ENCODE data around the gene COG5. TPM values are rescaled to one million over a fixed set of nuclear protein-coding genes. Genes with fewer than 3 reads are reported as not detected.

COG5 gene
- total RNA-seq, 3 donors from 2014 or later = 35.2 to 61.2 (median 38.0) TPM

DNA sequence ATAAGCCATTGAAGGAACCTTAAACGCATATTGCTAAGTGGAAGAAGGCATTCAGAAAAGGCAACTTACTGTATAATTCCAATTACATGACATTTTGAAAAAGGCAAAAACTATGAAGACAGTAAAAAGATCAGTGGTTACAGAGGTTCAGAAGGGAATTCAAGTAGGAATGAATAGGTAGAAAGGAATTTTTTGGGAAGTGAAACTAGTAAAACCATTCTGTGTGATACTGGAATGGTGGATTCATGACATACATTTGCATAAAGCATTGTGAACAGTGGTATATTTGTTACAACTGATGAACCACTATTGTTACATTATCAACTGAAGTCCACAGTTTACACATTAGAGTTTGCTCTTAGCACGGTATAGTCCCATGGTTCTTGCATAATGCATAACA lies 208.1 kb downstream of the COG5 start:
- intact Hi-C loops (cut with DNase I; ENCODE audit: low total_unique reads) = no loop called here
- Histone ChIP-seq H3K9me3 (peaks cover 0 to 8% of the 10 kb centered on the region in 2 donors), H3K4me1 (no peaks in the 10 kb centered on the region), H3K36me3 (peaks cover 4% of the 10 kb centered on the region), H3K27ac (no peak overlapping the region), H3K27me3 (no peaks in the 10 kb centered on the region), H3K4me3 (no peak overlapping the region)
- no peak for TF ChIP-seq POLR2AphosphoS5 (IDR thresholded peaks at IDR 0.05)
- TF ChIP-seq, protein P1, sequence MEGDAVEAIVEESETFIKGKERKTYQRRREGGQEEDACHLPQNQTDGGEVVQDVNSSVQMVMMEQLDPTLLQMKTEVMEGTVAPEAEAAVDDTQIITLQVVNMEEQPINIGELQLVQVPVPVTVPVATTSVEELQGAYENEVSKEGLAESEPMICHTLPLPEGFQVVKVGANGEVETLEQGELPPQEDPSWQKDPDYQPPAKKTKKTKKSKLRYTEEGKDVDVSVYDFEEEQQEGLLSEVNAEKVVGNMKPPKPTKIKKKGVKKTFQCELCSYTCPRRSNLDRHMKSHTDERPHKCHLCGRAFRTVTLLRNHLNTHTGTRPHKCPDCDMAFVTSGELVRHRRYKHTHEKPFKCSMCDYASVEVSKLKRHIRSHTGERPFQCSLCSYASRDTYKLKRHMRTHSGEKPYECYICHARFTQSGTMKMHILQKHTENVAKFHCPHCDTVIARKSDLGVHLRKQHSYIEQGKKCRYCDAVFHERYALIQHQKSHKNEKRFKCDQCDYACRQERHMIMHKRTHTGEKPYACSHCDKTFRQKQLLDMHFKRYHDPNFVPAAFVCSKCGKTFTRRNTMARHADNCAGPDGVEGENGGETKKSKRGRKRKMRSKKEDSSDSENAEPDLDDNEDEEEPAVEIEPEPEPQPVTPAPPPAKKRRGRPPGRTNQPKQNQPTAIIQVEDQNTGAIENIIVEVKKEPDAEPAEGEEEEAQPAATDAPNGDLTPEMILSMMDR (IDR thresholded peaks at IDR 0.05) = no peak
- no peak for TF ChIP-seq POLR2A (IDR thresholded peaks at IDR 0.05)
- DNase-seq (ENCODE audit: low spot score in 2 of 2) = no peak

DNA sequence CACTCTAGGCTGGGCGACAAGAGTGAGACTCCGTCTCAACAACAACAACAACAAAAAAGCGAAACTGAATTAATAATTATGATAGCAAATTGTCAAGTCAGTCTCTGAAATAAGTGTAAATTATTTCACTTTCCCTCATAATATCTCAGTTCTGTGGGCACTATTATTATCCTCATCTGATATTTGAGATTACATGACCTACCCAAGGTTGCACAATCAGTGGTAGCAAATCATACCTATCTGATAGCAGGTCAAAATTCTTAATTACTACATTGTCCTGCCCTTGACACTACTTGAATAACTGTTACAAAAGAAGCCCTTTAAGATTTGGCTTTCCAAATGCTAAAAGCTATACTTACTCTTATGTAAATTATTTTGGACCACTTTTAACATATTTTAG lies 209.1 kb downstream of the COG5 start:
- no peaks in the 10 kb centered on the region for H3K9me3 ChIP-seq
- no peaks in the 10 kb centered on the region for H3K4me1 ChIP-seq
- TF ChIP-seq POLR2AphosphoS5 (IDR thresholded peaks at IDR 0.05) (no peak), POLR2A (IDR thresholded peaks at IDR 0.05) (no peak)
- TF ChIP-seq, protein P1 (IDR thresholded peaks at IDR 0.05) = no peak
- no peak overlapping the region for H3K4me3 ChIP-seq
- no peak for DNase-seq (ENCODE audit: low spot score in 2 of 2)
- H3K36me3 ChIP-seq = no peaks in the 10 kb centered on the region
- H3K27me3 ChIP-seq = no peaks in the 10 kb centered on the region
- H3K27ac ChIP-seq = no peak overlapping the region
- intact Hi-C loops (cut with DNase I; ENCODE audit: low total_unique reads) = no loop called here

DNA sequence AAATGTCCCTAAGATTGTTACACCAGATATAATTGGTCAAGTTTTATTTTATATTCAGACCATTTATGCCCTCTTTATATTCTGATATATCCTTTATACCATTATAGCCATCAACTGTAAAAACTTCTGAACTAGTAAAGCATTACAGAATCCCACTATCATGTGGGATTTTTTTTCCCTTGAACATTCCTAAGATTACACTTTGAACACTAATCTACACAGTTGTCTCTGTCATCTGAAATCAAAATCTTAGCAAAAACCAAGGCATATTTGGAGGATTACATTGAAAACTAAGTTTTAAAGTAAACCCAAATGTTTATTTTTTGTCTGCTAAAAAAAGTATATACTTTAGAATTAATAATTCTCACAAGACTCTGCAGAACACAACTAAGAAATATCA lies 210.0 kb downstream of the COG5 start:
- TF ChIP-seq POLR2A (IDR thresholded peaks at IDR 0.05) (no peak), POLR2AphosphoS5 (IDR thresholded peaks at IDR 0.05) (no peak)
- TF ChIP-seq, protein P1 (IDR thresholded peaks at IDR 0.05) = no peak

DNA sequence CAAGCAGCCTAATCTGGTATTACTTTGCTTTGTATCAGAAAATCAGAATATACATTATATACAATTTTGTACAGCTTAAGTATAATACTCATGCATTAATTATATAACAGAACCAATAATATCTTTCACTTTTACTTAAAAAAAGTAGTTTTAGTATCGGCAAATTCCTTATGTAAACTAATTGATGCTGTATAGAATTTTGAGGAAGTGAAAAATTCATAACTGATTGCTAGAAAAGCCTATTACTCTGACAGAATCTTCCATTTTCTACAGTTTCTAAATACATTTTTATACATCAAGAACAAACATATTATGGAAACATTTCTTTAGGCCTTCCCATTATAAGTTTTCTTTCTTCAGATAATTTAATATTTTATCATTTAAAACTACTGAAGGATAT lies 217.8 kb downstream of the COG5 start:
- Histone ChIP-seq H3K4me3 (no peak overlapping the region), H3K4me1 (no peaks in the 10 kb centered on the region), H3K27me3 (no peaks in the 10 kb centered on the region), H3K9me3 (peaks cover 0 to 10% of the 10 kb centered on the region in 2 donors), H3K36me3 (no peaks in the 10 kb centered on the region), H3K27ac (no peak overlapping the region)
- intact Hi-C loops (cut with DNase I; ENCODE audit: low total_unique reads) = no loop called here
- TF ChIP-seq, protein P1 (IDR thresholded peaks at IDR 0.05) = no peak
- TF ChIP-seq POLR2AphosphoS5 (IDR thresholded peaks at IDR 0.05) = no peak
- TF ChIP-seq POLR2A (IDR thresholded peaks at IDR 0.05) = no peak
- no peak for DNase-seq (ENCODE audit: low spot score in 2 of 2)

More for the DNA sequence above, 210.0 kb downstream of the COG5 start:
- Histone ChIP-seq H3K36me3 (no peaks in the 10 kb centered on the region), H3K27ac (no peak overlapping the region), H3K4me3 (no peak overlapping the region), H3K27me3 (no peaks in the 10 kb centered on the region), H3K9me3 (no peaks in the 10 kb centered on the region), H3K4me1 (no peaks in the 10 kb centered on the region)
- DNase-seq (ENCODE audit: low spot score in 2 of 2) = no peak
- intact Hi-C loops (cut with DNase I; ENCODE audit: low total_unique reads) = no loop called here

DNA sequence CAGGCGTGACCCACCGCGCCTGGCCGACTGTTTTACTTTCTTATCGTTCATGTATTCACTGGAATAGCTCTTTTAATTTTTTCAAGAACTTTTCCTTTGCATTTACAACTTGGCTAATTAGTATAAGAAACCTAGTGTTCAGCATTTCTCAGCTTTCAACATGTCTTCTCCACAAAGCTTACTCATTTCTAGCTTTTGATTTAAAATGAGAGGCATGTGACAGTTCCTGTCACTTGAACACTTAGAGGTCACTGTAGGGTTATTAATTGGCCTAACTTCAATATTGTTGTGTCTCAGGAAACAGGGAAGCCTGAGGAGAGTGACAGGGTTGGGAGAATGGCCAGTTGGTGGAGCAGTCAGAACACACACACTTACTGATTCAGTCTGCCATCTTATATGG lies 218.9 kb downstream of the COG5 start:
- Histone ChIP-seq H3K4me3 (no peak overlapping the region), H3K4me1 (no peaks in the 10 kb centered on the region), H3K36me3 (no peaks in the 10 kb centered on the region), H3K9me3 (peaks cover 0 to 10% of the 10 kb centered on the region in 2 donors), H3K27me3 (no peaks in the 10 kb centered on the region), H3K27ac (no peak overlapping the region)
- intact Hi-C loops (cut with DNase I; ENCODE audit: low total_unique reads) = no loop called here
- TF ChIP-seq POLR2AphosphoS5 (IDR thresholded peaks at IDR 0.05) (no peak), POLR2A (IDR thresholded peaks at IDR 0.05) (no peak)
- TF ChIP-seq, protein P1 (IDR thresholded peaks at IDR 0.05) = no peak
- no peak for DNase-seq (ENCODE audit: low spot score in 2 of 2)

Measured in breast epithelium (tissue), 4 donors.